Measurements from ENCODE around the gene ARL8A.
A peak's percentile ranks its signal among the peaks of the same experiment; 100 is the strongest.
"Not testable (repeated sequence)": the region's sequence is repeated elsewhere in the genome, so short reads cannot be mapped to it uniquely, and the experiment has no call there.

The ARL8A gene

DNA sequence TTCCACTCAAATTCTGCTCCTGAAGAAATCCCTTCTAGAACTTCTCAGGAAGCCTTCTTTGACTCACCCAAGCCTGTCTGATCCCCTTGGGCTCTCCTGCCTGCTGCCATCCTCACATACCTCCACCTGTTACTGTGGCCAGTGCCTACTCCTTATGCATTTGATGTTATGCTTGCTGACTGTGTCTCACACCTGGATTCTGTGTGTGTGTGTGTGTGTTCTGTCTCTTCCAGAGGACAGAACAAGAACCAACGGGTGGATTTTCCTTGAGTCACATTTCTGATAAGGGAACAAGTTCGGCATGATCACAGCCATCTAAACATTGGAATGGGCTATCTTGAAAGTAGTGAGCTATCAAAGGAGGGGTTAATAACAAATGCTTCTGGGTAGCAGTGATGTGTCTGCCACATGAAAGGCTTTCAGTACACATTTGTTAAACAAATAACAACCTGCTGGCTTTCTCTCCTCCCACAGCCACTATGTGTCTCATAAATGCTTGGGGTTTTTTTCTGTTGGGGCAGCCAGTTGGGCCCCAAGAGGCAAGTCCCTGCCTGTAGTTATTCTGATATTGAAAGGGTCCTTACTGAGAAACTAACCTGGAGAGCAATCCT is 30.7 kb downstream of the ARL8A start:
- no peak for DNase-seq (ENCODE audit: low read depth, low spot score)

DNA sequence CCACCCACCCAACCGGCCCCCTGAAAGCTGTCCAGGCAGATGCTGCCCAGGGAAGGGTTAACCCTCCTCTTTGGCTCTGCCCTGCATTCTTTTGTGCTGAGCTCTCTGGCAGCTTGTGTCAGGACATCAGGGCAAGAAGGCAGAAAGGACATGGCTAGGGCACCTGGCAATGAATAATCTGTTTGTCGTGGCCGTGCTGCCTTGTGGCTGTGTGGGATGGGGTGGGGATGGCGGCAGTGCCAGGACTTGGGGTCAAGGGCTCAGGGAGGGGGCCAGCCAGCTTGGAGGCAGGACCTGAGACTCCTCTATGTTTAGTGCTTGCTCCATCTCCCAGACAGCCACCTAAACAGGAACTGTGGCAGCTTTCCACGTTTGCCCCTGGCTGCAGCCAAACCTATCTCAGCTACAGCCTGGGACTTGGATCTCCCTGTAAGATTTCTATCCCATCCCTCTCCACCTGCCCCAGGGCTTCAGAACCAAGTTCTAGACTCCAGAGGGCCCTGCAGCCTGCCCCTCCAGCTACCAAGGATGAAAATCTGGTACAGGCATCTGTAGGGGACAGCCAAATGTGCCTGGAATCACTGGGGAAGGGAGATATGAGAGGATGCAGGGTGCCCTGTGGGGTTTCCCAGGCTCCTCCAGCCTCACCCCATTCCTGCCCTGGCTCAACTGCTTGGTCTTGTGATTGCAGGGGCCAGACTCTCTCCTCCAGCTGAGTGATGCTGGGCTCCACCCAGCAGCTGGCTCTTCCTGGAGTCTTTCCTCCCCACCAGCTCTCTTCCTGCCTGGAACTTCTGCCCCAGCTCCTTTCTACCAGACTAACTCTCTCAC is 31.5 kb downstream of the ARL8A start:
- no peak for DNase-seq (ENCODE audit: low read depth, low spot score)

DNA sequence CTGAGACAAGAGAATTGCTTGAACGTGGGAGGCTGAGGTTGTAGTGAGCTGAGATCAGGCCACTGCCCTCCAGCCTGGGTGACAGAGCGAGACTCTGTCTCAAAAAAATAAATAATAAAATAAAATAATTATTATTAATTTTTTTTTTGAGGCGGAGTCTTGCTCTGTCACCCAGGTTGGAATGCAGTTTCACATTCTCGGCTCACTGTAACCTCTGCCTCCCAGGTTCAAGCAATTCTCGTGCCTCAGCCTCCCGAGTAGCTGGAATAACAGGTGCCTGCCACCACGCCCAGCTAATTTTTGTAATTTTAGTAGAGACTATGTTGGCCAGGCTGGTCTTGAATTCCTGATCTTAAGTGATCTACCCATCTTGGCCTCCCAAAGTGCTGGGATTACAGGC is 32.9 kb downstream of the ARL8A start:
- not testable (repeated sequence) for DNase-seq (ENCODE audit: low read depth, low spot score)

DNA sequence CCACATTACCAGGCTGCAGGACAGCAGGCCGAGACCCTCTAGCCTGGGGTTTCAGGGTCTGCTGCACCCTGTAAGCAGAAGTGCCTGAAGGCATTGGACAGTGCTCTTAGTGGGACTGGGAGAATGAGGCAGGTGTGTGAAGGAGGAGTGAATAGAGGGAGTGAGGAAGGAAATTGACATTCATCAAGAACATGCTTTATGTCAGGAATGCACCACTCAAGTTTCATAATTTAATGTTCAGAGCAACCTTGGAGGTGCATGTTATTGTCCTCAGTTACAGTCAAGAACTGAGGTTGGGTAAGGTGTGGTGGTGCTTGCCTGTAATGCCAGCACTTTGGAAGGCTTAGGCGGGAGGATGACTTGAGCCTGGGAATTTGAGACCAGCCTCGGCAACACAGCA is 33.6 kb downstream of the ARL8A start:
- no peak for DNase-seq (ENCODE audit: low read depth, low spot score)

DNA sequence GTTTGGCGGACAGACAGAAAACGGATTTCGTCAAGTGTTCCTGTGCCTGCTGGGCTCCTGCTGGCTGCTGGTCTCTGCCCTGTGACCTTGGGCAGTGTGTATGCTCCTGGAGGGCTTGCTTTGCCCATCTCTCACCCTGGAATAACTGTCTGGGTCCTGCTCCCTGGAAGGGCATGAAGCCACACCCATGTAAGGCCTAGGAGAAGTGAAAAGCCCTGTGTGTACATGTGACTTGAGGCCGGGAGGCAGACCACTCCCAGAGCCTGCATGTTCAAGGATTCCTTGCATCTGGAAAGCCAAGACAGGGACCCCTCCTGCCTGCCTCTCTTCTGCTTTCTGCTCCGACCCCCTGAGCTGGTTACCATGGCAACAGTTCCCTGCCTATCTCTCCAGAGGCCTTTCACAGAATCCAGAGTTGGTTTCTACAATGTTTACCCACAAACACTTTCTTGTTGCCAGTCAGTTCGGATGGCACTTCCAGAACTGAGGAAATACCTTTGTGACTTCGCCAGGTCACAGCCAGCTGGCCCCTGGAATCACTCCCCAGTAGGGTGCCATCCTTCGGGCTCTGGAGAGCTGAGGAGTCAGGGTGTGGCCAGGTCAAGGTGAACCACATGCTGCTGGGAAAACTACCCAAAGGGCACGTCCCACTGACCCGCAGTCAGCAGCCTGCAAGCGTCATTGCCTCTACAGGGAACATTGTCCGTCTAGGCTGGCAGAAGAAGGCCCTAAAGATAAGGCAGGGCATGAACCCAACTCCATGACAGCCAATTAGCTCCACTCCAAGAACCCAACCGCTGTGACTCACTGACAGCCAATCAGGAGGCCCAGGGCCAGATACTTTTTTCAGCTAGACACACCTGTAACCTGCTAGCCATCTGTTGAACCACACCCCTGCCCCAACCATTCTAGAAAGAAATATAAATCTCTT is 36.5 kb downstream of the ARL8A start:
- DNase-seq (ENCODE audit: low read depth, low spot score), result no peak

DNA sequence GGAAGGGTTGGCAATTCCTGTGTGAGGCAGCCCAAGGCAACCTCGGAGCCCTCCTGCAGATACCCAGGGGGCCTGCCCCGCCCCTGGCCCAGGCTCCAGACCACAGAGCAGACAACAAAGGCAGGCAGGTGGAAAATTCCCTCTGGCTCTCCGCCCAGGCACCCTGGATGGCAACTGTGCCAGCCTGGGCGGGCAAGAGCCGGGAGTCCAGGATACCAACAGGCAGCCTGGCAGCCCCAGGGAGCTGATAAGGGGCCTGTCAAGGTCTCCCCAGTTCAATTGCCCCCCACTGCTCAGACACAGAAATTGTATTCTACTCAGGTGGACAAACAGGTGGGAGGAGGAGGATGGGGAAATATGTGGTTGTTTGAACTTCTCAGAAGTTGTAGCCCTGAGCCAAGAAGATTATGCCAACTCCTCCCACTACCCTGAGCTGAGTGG is 37.2 kb downstream of the ARL8A start:
- DNase-seq (ENCODE audit: low read depth, low spot score), result no peak

DNA sequence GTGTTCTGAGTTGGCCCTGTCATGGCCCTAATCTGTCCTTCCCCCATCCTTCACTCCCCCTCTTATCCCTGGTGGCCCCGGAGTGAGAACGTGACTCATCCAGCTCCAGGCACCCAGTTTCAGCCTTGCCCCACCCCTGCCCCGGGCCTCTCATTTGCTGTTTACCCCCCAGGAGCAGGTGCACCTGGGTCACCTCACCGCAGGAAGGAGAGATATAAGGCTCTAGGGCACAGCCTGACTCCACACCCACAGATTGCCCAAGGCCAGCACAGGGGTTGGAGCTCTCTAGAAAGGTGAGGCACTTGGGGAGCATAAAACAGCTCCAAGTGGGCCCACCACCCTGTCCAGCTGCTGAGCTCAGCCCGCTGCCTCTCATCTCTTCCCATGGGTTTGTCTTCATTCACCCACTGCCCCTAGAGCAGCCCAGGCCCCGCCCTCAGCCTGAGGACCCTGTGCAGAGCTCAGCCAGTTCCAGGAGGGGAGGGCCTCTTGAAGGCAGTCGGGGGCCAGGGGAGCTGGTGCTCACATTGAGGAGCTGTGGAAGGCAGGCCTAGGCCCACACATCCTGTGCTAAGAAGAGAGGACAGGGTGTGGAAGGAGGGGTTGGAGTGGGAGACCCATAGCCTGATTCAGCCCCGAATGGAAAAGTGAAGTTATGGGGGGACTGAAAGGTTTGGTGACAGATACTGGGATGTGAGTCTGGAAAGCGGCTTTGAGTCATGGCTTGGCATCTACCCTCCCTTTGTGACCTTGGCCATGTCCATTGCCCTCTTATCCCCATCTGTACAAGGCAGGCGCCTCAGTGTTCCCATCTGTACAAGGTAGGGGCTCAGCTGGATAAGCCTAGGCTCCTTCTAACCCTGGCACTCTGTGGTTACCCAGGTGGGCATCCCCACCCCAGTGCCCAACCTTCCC is 37.9 kb downstream of the ARL8A start:
- no peak for DNase-seq (ENCODE audit: low read depth, low spot score)

DNA sequence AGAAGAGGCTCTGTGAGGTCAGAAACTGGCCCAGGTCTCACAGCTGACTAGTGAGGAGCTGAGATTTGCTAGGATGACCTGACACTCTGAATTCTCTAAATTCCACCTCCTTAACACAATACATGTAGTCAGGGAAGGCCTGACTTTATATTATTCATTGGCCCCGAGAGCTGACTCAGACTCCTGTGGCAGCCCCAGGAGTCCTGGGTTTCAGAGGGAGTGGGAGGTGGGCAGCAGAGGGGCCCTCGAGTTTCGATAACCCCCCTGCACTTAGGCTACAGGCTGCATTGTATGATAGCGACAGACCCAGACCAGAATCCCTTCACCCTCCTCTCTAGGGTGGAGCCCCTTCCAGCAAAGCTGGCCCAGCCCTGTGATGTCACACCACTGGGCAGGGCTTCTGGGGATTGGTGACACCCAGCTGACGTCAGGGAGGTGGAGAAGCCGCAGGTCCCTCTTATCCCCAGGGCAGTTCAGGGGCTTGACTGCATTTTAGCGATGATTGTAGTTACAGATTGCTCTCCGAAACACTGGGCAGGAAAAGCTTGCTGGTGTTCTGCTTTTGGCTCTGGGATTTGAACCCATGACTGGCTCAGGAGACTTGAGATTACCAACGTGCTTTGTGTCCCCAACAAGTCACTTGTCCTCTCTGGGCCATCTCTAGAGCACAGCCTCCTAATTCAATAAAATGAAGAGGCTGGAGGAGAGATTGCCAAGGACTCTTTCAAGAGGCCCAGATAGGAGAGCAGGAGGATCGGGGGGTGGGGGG is 38.8 kb downstream of the ARL8A start:
- DNase-seq (ENCODE audit: low read depth, low spot score), result peak; percentile 73

DNA sequence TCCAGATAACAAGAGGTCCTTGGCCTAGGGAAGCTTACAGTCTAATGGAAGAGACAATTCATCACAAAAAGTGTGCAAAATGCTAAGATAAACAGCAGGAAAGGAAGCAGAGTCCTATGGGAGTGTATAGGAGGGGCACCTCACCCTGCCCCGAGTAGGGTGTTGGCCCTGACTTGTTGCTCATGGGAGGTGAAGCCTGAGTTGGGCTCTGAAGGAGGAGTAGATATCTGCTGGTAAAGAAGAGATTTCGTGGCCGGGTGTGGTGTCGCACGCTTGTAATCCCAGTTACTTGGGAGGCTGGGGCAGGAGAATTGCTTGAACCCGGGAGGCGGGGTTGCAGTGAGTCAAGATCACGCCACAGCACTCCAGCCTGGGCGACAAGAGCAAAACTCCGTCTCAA is 40.5 kb downstream of the ARL8A start:
- no peak for DNase-seq (ENCODE audit: low read depth, low spot score)

DNA sequence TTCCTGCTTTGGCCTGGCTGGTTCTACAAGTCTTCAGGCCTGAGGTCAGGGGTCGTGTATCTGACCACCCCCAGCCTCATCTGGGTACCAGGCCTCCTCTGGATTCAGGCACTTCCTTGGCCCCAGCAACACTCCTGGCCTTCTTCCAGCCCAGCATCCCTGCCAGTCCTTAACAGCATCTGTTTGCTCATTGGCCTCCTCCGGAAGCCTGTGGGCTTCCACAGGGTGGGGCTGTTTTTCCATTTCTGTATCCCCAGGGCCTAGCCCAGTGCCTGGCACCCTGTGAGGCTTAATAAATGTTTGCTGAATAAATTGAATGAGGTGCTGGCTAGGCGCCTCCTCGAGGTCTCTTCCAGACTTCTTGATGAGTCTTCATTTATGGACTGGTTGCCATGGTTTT is 43.4 kb downstream of the ARL8A start:
- no peak for DNase-seq (ENCODE audit: low read depth, low spot score)

DNA sequence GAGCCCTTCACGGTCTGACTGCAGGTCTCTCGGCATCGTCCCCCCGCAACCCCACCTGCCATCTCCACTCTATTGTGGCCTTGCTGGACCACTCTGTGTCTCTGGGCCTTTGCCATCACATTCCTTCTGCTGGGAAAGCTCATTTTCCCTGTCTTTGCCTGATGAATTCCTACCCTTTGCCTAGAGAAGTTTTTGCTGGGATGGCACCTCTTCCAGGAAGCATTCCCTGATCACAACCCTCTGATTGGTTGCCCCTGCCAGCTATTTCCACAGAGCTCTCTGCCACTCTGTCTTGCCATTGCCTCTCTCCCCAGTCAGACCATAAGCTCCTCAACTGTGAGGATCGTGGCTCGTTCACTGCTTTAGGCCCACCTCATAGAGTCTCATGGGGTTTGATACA is 50.7 kb downstream of the ARL8A start:
- DNase-seq (ENCODE audit: low read depth, low spot score), result no peak

DNA sequence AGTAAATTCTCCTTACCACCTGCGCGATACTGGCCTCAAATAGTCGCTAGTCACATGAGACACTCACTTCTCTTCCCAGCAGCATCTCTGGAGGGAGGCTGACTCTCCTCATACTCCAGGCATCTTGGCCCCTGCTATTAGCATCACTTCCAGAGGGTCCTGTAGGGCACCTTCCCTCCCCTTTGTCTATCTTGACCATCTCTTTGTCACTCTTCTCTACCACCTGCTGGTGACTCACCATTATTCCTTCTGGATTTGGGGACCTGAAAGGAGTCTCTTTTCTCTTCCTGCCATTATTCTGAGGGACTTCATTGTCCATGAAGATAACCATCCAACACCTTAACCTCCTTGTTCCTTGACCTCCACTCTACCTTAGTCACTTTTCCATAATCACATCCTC is 53.5 kb downstream of the ARL8A start:
- no peak for DNase-seq (ENCODE audit: low read depth, low spot score)

DNA sequence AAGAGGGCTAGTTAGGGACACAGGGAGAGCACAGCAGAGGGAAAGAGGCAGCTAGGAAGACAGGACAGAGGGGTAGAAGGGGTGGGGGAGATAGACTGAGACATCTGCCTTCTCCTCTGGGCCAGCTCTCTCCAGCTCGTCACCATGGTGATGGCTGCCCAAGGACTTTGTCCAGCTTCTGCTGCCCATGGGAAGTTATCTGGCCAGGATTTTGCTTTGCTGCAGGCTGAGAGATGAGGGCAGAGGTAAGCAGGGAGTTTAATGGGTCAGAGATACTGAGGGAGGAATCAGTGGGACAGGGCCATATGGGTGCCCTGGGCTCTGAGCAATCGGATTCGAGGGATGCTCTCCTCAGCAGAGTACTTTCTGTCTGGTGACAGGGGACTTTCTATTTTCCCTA is 56.3 kb downstream of the ARL8A start:
- no peak for DNase-seq (ENCODE audit: low read depth, low spot score)

DNA sequence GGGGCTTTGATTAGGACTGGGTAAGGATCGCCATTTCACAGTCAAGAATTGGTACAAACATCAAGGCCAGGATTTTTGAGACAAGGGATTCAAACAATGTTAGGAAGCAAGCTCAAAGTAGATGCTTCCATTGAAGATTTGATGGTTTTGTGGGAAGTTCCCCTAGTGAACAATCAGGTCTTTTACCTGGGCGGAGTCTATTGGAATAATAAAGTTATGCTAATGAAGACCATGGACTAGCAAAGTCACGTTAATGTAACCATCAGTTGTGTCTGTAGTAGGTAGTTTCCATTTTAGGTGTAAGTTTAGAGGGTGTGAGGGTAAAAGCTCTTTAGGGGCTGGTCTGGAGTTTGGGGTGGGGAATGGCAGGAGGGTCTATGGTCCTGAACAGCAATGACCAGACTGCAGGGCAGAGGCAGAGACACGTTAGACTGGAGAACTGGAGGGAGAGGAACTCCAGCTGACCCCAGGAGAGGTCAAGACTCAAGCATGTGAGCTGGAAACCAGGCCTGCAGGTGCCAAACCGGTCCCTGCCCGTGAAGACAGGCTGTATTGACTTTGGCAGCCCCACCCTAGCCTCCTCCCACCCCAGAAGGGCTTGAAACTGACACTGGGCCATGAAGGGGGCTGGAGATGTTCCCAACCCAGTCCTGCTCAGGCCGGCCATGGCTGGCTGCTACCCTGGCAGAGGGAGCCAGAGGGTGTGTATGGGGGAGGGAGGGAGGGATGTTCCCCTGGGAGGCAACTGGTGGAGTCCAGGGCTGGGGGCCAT is 57.8 kb downstream of the ARL8A start:
- DNase-seq (ENCODE audit: low read depth, low spot score), result no peak

DNA sequence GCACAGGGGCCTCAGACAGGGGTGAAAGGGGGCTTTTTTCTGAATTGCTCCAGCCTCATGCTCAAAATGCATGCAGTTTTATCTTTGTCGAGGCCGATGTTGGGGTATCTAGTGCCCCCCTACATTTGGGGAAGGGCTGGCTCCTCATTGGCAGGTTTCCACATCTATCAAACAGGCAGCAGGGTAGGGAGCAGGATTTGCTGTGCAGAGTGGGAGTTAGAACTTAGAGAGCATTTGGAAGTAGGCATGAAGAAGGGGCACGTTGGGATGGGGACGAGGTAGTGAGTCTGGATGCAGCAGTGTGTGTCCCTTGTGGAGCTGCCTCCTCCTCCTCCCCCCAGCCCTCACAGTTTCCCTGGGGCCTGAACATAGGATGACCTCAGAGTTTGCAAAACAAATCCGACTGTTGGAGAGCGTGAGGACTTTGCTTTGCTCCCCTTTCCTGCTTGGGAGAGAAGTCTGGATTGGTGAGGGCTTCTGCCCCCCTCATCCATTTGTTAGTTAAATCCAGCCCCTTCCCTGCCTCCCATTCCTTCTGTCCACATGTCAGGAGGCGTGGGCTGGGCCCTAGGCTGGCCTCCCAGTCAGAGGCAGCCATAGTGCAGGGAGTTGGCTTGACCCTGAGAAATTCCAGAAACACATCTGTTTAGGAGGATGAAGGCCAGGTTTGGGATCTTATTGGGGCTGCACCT is 58.7 kb downstream of the ARL8A start:
- DNase-seq (ENCODE audit: low read depth, low spot score), result no peak

DNA sequence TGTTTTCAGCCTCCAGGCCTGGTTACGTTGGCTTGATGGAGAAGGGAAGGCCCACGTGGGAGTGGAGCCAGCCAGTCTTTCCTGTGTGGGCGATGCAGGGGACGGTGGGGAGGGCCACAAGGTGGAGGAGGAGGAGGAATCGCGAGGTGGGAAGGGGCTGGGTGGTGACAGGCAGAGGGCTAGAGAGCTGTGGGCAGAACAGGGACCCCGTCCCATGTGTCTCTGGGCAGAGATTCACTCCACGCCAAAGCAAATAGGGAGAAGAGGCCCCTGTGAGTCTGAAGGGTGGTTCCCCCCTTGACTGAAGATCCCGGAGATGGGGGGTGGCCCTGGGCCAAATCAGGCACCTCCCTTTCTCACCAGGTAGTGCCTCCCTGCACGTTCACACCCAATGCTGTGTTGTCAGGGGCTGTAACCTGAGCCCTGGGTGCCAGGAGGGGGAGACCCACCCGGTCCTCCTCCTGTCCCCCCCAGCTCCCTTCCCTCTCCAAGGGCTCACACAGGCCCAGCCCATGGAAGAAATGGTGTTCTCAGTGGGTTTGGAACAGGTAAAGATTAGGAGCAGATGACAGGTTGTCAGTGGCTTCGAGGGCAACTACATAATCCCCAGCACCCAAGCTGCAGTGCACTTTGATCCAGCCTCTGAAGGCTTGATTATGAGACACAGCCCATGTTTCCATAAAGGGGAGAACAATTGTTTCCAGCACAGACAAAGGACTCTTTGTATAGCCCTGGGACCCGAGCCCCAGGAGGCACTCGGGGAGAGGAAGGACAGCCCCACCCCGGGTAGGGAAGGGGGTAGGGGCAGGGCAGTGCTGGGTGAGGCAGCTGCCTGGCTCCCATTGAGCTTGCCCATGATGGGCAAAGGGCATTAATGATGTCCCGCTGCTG is 59.5 kb downstream of the ARL8A start:
- DNase-seq (ENCODE audit: low read depth, low spot score), result no peak

All from iPS DF 19.7 (cell line).